Measurements from ENCODE around the gene VPS13D.

Gene VPS13D

DNA sequence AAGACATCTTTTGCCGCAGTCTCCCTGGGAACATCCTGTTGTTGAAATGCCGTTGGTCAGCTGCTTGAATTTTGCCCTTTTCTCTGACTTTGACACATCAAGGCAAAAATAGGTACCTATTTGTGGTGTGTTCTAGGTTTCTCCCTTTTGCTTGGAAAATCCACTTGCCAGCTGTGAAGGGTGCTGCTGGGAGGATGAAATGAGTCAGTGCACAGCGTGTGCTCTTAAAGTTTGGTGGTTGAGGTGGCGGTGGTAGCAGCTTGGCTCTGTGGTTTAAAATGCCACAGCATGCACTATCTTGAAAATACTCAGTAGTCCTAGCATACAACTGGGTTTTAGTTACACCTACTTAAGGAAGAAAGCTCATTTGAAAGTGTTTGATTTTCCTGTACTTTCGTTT lies 204.3 kb downstream of the VPS13D start:
- DNase-seq = no peak

DNA sequence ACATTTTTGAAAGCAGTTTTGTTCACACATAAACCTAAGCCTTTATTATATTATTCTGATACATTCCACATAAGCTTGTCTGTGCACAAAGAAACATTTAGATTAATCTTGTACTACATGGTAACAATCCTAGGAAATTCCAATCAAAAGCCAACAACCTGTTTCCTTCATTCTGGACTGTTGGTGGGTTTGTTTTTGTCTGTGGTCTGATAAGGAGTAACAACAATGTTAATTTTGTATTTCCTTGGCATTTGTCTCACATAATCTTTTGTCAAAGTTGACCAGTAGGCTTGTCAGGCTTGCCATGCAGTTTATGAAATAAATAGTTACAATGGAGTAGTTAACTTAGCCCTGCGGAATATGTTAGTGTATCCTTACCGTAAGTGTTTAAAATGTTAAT lies 204.9 kb downstream of the VPS13D start:
- DNase-seq = no peak

- DNase-seq = no peak
These were observed 206.0 kb downstream of the VPS13D start for GRCh38 chr1:12435639-12436344.

GRCh38 chr1:12436345-12436658 lies 206.5 kb downstream of the VPS13D start:
- DNase-seq = no peak

- no peak for DNase-seq
These were observed 207.2 kb downstream of the VPS13D start for GRCh38 chr1:12436817-12437599.

GRCh38 chr1:12437629-12438028 lies 207.8 kb downstream of the VPS13D start:
- no peak for DNase-seq

GRCh38 chr1:12438349-12438924 lies 208.6 kb downstream of the VPS13D start:
- no peak for DNase-seq

GRCh38 chr1:12439073-12439472 lies 209.2 kb downstream of the VPS13D start:
- DNase-seq = no peak

GRCh38 chr1:12441414-12442105 lies 211.7 kb downstream of the VPS13D start:
- DNase-seq = no peak

DNA sequence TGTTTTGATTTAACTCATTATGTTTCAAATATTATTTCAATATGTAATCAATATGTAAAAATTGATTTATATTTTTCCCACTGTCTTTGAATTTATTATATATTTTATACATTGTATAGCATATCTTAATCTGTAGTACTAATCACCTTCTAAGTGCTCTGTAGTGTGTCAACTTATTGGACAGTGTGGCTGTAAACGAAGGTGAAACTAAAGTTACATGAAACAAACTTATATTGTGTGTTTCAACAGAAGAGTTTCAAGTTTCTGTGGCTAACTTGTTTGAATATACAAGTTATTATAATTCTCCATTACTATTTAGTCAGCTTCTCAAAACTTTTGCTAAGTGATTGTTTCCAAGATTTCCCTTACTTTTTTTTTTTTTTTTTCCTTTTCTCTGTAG lies 212.4 kb downstream of the VPS13D start:
- DNase-seq = no peak

GRCh38 chr1:12443151-12443550 lies 213.3 kb downstream of the VPS13D start:
- no peak for DNase-seq

DNA sequence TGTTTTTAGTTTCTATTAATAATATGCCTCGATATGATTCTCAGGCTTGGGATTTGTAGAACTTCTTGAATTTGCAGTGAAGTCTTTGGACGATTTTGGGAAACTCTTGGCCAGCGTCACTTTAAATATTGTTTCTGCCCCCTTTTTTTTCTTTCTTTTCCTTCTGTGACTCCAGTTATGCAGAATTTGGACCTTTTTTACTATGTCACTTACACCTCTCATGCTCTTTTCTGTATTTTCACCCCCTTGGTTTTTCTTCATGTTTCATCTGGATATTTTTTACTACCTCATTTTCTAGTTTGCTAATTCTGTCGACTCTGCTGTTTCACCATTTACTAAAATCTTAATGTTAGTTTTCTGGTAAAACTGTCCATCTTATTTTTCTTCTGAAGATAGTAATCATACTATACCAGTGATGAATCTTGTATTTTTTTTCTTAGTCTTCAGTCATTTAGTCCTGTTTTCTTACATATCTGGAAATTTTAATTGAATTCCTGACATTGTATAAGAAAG lies 214.6 kb downstream of the VPS13D start:
- no peak for DNase-seq

DNA sequence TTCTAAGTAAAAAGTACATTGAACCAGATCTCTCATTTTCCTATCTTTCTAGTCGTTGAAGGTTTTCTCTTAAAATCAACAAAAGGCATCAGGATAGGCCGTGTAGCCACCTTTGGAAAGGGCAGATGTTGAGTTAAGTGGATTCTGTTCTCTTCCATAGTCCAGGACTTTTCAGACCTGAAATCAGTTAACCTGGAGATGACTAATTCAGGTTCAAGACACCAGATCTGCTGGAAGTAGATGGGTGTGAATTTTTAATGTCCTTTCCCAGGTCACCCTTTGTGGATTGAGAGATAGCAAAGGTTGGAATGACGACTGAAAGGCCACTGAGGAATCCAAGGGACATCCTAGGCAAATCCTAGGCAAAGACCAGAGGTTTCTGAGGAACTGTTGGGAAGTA lies 215.4 kb downstream of the VPS13D start:
- no peak for DNase-seq

DNA sequence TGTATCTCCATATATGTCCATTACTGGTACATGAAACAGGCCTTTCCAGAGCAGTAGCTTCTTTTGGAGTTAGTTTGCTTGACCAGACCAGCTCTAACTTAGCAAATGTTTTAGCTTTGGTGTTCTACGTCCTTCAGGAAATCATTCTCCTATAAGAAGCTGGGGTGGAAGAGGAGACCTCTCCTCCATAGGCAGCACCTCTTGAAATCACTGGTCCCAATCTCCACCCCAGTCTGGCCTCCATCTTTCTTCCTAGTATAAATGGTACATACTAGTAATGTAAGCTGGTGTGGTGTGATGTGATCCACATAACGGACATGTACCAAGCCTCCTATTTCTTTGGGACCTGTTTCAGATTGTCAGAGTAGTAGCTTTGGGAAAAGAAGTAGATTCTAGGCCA lies 216.8 kb downstream of the VPS13D start:
- no peak for DNase-seq

DNA sequence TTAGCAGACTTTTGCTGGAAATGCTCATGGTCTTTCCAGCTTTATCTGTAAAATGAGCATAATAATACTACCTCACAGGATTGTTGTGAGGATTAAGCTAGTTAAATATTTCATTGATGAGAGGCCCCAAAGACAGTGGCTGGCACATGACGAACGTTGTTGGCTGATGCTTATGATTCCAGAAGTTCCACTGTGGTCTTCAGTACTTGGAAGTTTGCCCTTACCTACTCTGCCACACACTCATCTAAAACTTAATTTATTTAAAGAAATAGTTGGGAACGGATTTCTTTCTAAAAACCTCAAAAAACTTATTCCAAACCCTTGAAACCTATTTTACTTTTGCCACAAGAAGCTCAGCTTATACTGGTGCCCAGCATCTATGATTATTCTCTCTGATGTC lies 217.5 kb downstream of the VPS13D start:
- no peak for DNase-seq

DNA sequence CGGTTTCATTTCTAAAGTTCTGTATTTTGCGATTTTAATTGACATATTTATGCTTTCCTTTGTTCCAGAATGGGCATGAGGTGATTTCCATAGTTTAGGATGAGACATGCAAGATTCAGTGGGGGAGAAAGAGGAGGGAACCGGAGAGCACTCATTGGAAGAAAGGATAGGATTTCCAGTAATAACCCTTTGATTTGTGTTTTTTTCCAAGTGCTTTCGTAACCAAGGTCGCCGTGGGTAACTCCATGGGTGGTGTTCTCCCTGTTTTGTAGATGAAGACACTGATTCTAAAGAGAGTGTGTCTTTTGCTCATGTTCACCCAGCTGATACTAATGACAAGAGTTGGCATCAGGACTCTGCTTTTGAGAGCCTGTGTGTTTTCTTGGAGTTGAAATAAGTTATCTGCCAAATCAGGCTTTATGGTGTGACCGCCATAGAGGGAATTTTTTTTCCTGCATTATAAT lies 218.1 kb downstream of the VPS13D start:
- DNase-seq = no peak

- DNase-seq = no peak
These were observed 218.9 kb downstream of the VPS13D start for GRCh38 chr1:12448746-12449177.

- no peak for DNase-seq
These were observed 220.4 kb downstream of the VPS13D start for GRCh38 chr1:12450090-12450755.

GRCh38 chr1:12450756-12451559 lies 221.1 kb downstream of the VPS13D start:
- DNase-seq = no peak

- no peak for DNase-seq
These were observed 221.7 kb downstream of the VPS13D start for GRCh38 chr1:12451560-12451900.

- no peak for DNase-seq
These were observed 222.4 kb downstream of the VPS13D start for GRCh38 chr1:12452262-12452661.

Data from SHP77 (cell line).